AML-193 (cell line): ENCODE measurements around the gene BTBD9.
"Not testable (repeated sequence)": the region's sequence is repeated elsewhere in the genome, so short reads cannot be mapped to it uniquely, and the experiment has no call there.

ENCODE experiments used
- DNase-seq, 2 experiments: peaks; one replicate each; lab custom pipeline; 2025; lab: John Stamatoyannopoulos, UW

Gene BTBD9

GRCh38 chr6:38387971-38388370 is 251.8 kb downstream of the BTBD9 start:
- DNase-seq: peak; percentile 38 to 45

- no peak for DNase-seq
These were observed 252.3 kb downstream of the BTBD9 start for GRCh38 chr6:38387461-38387860.

- no peak for DNase-seq
These were observed 260.9 kb downstream of the BTBD9 start for GRCh38 chr6:38378801-38379200.

GRCh38 chr6:38375937-38376336 is 263.8 kb downstream of the BTBD9 start:
- no peak for DNase-seq

- no peak for DNase-seq
These were observed 264.4 kb downstream of the BTBD9 start for GRCh38 chr6:38375341-38375740.

- DNase-seq: no peak
These were observed 267.8 kb downstream of the BTBD9 start for GRCh38 chr6:38371881-38372280.

GRCh38 chr6:38370653-38371601 is 268.8 kb downstream of the BTBD9 start:
- no peak for DNase-seq

GRCh38 chr6:38367231-38367630 is 272.5 kb downstream of the BTBD9 start:
- DNase-seq: no peak

GRCh38 chr6:38366234-38366633 is 273.5 kb downstream of the BTBD9 start:
- DNase-seq: no peak

- no peak for DNase-seq
These were observed 275.0 kb downstream of the BTBD9 start for GRCh38 chr6:38364775-38365174.

- no peak for DNase-seq
These were observed 275.6 kb downstream of the BTBD9 start for GRCh38 chr6:38364127-38364526.

- no peak for DNase-seq
These were observed 284.2 kb downstream of the BTBD9 start for GRCh38 chr6:38355519-38355918.

- DNase-seq: no peak
These were observed 284.8 kb downstream of the BTBD9 start for GRCh38 chr6:38354905-38355304.

- no peak for DNase-seq
These were observed 285.7 kb downstream of the BTBD9 start for GRCh38 chr6:38354037-38354381.

GRCh38 chr6:38353310-38354036 is 286.3 kb downstream of the BTBD9 start:
- DNase-seq: no peak

- DNase-seq: no peak
These were observed 287.1 kb downstream of the BTBD9 start for GRCh38 chr6:38352636-38353035.

- DNase-seq: no peak
These were observed 288.8 kb downstream of the BTBD9 start for GRCh38 chr6:38350942-38351341.

- DNase-seq: no peak
These were observed 289.5 kb downstream of the BTBD9 start for GRCh38 chr6:38350220-38350619.

- DNase-seq: no peak
These were observed 289.9 kb downstream of the BTBD9 start for GRCh38 chr6:38349795-38350194.

- no peak for DNase-seq
These were observed 290.5 kb downstream of the BTBD9 start for GRCh38 chr6:38349221-38349620.

- no peak for DNase-seq
These were observed 291.4 kb downstream of the BTBD9 start for GRCh38 chr6:38348371-38348770.

- not testable (repeated sequence) for DNase-seq
These were observed 291.9 kb downstream of the BTBD9 start for GRCh38 chr6:38347829-38348228.
